Hepatocyte (in vitro differentiated cells): ENCODE results near the gene MBOAT2. TPM values are rescaled to one million over a fixed set of nuclear protein-coding genes. Genes with fewer than 3 reads are reported as not detected.

Experiments
- DNase-seq: peaks from one replicate; pipeline ENCODE4 v3.0.0-alpha.2; 2016; ENCODE audit warnings: low spot score
- H2AFZ ChIP-seq: fragments of 200-600 bp; sonication (generic); 2 replicates; pipeline ENCODE4 v1.6.0; 2016; ENCODE audit warnings: antibody characterized with exemption, mild to moderate bottlenecking
- H3K27ac ChIP-seq: fragments of 200-600 bp; sonication (generic); 2 replicates; pipeline ENCODE4 v1.5.1; 2016; ENCODE audit warnings: mild to moderate bottlenecking
- H3K27me3 ChIP-seq: fragments of 200-600 bp; sonication (generic); 2 replicates; pipeline ENCODE4 v1.6.1; 2016
- H3K36me3 ChIP-seq: fragments of 200-600 bp; sonication (generic); replicated peaks from 2 replicates; pipeline ENCODE4 v1.5.1; 2016; ENCODE audit warnings: low read depth; ENCODE audit not compliant: insufficient read depth
- H3K4me1 ChIP-seq: fragments of 200-600 bp; sonication (generic); 2 replicates; pipeline ENCODE4 v1.5.1; 2016; ENCODE audit warnings: mild to moderate bottlenecking, moderate library complexity; ENCODE audit not compliant: insufficient read depth
- H3K4me2 ChIP-seq: fragments of 200-600 bp; sonication (generic); 2 replicates; pipeline ENCODE4 v1.6.0; 2016
- H3K4me3 ChIP-seq: fragments of 200-600 bp; sonication (generic); 2 replicates; pipeline ENCODE4 v1.5.1; 2016; ENCODE audit warnings: mild to moderate bottlenecking
- H3K79me2 ChIP-seq: fragments of 200-600 bp; sonication (generic); 2 replicates; pipeline ENCODE4 v1.6.0; 2017; ENCODE audit warnings: mild to moderate bottlenecking
- H3K9me2 ChIP-seq: fragments of 200-600 bp; sonication (generic); replicated peaks from 2 replicates; pipeline ENCODE4 v1.6.0; 2017; ENCODE audit warnings: mild to moderate bottlenecking; ENCODE audit not compliant: insufficient read depth
- H3K9me3 ChIP-seq: fragments of 200-600 bp; sonication (generic); 2 replicates; pipeline ENCODE4 v1.5.1; 2016; ENCODE audit warnings: low read depth, mild to moderate bottlenecking
- H4K20me1 ChIP-seq: fragments of 200-600 bp; sonication (generic); 2 replicates; pipeline ENCODE4 v1.6.0; 2016; ENCODE audit warnings: mild to moderate bottlenecking; ENCODE audit not compliant: insufficient read depth, poor library complexity, severe bottlenecking
- EZH2 ChIP-seq: fragments of 200-600 bp; sonication (generic); IDR thresholded peaks from 2 replicates; pipeline ENCODE4 v1.6.1; 2016; ENCODE audit warnings: antibody characterized with exemption, mild to moderate bottlenecking, borderline replicate concordance
- EZH2phosphoT487 ChIP-seq: fragments of 200-600 bp; sonication (generic); IDR thresholded peaks from one replicate; pipeline ENCODE4 v1.6.1; 2018; ENCODE audit warnings: antibody characterized with exemption, mild to moderate bottlenecking, low read depth, moderate library complexity; ENCODE audit not compliant: unreplicated experiment, severe bottlenecking
- WGBS: methylation state at CpG from one replicate; pipeline ENCODE4 v1.1.6; 2016; ENCODE audit warnings: low lambda C conversion rate; ENCODE audit errors: missing lambda C conversion rate; 5-methylcytosine and 5-hydroxymethylcytosine counted together
- polyA plus RNA-seq: library from polyadenylated mRNA; unstranded; fragments of >200 nt; fragmentation: Nextera tagmentation; extraction: Ambion mirVana; gene quantifications from 2 replicates; pipeline ENCODE4 v1.2.1, GENCODE V29; 2016
- total RNA-seq: library from RNA; depleted of rRNA; stranded (reverse); fragments of >200 nt; gene quantifications from 2 replicates; pipeline ENCODE4 v1.2.3, GENCODE V29; 2014
- TF ChIP-seq, protein P1 (sequence below): fragments of 200-600 bp; sonication (generic); IDR thresholded peaks from 2 replicates; pipeline ENCODE4 v1.5.1; 2016; ENCODE audit warnings: antibody characterized with exemption, mild to moderate bottlenecking; ENCODE audit not compliant: poor library complexity

The MBOAT2 gene
- total and polyA plus RNA-seq, 2 experiments from 2014 or later, result 22.8 to 35.2 TPM

DNA sequence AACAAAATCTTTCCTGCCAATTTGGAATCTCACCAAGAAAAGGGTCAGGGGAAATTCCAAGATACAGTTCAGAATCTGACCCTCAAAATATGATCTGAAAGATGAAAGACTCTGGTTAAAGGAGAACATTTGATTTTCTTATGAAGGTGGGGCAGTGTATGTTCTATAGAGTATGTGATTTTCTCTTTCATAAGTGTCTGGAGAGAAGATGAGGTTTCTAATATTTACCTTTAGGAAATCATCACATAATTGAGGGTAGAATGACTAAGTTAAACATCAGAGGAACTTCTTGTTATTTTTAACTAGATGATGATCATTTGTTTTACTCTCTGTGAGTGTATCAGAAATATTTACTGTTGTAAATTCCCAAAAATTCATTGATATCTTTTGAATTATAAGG is 27.8 kb upstream of the MBOAT2 start:
- no peak for TF ChIP-seq EZH2phosphoT487
- no peak for TF ChIP-seq EZH2
- TF ChIP-seq, protein P1, sequence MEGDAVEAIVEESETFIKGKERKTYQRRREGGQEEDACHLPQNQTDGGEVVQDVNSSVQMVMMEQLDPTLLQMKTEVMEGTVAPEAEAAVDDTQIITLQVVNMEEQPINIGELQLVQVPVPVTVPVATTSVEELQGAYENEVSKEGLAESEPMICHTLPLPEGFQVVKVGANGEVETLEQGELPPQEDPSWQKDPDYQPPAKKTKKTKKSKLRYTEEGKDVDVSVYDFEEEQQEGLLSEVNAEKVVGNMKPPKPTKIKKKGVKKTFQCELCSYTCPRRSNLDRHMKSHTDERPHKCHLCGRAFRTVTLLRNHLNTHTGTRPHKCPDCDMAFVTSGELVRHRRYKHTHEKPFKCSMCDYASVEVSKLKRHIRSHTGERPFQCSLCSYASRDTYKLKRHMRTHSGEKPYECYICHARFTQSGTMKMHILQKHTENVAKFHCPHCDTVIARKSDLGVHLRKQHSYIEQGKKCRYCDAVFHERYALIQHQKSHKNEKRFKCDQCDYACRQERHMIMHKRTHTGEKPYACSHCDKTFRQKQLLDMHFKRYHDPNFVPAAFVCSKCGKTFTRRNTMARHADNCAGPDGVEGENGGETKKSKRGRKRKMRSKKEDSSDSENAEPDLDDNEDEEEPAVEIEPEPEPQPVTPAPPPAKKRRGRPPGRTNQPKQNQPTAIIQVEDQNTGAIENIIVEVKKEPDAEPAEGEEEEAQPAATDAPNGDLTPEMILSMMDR, result no peak
- Histone ChIP-seq H2AFZ (no peak overlapping the region), H3K9me3 (no peaks in the 10 kb centered on the region), H3K27me3 (no peaks in the 10 kb centered on the region), H3K79me2 (no peaks in the 10 kb centered on the region), H3K4me1 (peaks cover 11% of the 10 kb centered on the region), H4K20me1 (no peaks in the 10 kb centered on the region), H3K27ac (no peak overlapping the region), H3K4me3 (no peak overlapping the region), H3K36me3 (no peaks in the 10 kb centered on the region), H3K9me2 (no peaks in the 10 kb centered on the region), H3K4me2 (no peak overlapping the region)
- DNase-seq, result no peak

DNA sequence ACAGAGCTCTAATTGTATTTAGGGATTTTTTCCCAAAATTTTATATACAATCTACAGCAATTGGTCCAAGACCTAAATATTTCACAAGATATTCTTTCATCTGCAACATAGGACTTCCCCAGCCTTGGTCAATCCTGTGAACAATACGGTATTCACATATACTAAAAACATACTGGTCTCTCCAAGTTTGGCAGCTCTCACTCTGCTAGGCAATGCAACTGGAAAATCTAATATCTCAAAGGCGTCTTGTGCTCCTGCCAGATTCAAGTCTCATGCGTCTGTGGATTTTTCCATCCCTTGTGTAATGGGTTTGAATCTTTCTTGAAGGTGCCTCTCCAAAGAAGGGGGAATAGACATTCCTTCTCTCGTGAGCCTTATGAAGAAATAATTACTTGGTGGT is 27.4 kb upstream of the MBOAT2 start:
- H3K36me3 ChIP-seq, result no peaks in the 10 kb centered on the region
- no peaks in the 10 kb centered on the region for H3K9me3 ChIP-seq
- no peak for DNase-seq
- H3K79me2 ChIP-seq, result no peaks in the 10 kb centered on the region
- 76% methylated on average over 4 of the region's 4 CpGs for WGBS
- H3K4me1 ChIP-seq, result peaks cover 11% of the 10 kb centered on the region
- H4K20me1 ChIP-seq, result no peaks in the 10 kb centered on the region
- no peak overlapping the region for H3K27ac ChIP-seq
- no peaks in the 10 kb centered on the region for H3K9me2 ChIP-seq
- no peak overlapping the region for H2AFZ ChIP-seq
- H3K4me3 ChIP-seq, result no peak overlapping the region
- TF ChIP-seq, protein P1, result no peak
- TF ChIP-seq EZH2phosphoT487 (no peak), EZH2 (no peak)
- H3K27me3 ChIP-seq, result no peaks in the 10 kb centered on the region
- no peak overlapping the region for H3K4me2 ChIP-seq

DNA sequence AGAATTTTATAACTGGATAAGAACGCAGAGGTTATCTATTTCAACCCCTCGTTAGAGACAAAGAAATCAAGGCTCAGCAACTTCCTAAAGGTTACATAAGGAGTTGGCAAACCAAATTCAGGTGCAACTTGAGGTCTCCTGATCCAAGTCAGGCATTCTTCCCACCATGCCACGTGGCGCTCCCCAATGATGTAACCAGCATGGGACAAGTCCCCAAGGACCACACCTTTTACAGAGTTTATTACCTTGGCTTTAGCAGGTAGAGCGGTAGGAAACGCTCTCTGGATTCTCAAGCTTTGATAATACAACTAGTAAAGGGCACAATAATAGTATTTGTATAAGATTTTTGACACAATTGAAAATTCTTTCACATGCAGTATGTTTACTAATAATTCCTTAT is 26.7 kb upstream of the MBOAT2 start:
- no peaks in the 10 kb centered on the region for H3K27me3 ChIP-seq
- no peaks in the 10 kb centered on the region for H3K9me2 ChIP-seq
- H2AFZ ChIP-seq, result no peak overlapping the region
- TF ChIP-seq, protein P1, result no peak
- no peak for DNase-seq
- no peaks in the 10 kb centered on the region for H4K20me1 ChIP-seq
- no peaks in the 10 kb centered on the region for H3K79me2 ChIP-seq
- H3K36me3 ChIP-seq, result no peaks in the 10 kb centered on the region
- H3K27ac ChIP-seq, result no peak overlapping the region
- H3K4me3 ChIP-seq, result no peak overlapping the region
- 87% methylated on average over 6 of the region's 6 CpGs for WGBS
- peaks cover 11% of the 10 kb centered on the region for H3K4me1 ChIP-seq
- no peaks in the 10 kb centered on the region for H3K9me3 ChIP-seq
- no peak overlapping the region for H3K4me2 ChIP-seq

DNA sequence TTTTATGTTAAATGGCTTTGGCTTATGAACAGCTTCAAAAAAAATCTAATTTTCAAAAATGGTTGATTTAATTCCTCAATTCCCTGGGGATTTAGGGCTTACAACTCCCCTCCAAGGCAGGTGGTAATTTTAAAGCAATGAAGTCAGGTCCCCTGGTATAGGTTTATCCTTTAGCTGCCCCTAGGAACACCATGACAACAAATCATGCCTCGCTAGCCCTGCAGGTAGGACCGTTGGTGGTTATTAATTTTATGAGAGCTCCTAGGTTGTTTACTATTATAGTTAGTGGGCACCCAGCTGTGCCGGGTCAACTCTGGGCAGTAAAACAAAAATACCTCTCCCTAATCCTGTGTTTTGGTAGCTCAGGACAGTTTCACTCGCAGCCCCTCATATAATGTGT is 26.2 kb upstream of the MBOAT2 start:
- DNase-seq, result no peak
- WGBS, result 65% methylated on average over 4 of the region's 4 CpGs
- H3K79me2 ChIP-seq, result no peaks in the 10 kb centered on the region

More for the DNA sequence above, 26.2 kb upstream of the MBOAT2 start:
- Histone ChIP-seq H3K4me3 (no peak overlapping the region), H3K9me2 (no peaks in the 10 kb centered on the region), H3K27me3 (no peaks in the 10 kb centered on the region), H3K9me3 (no peaks in the 10 kb centered on the region), H4K20me1 (no peaks in the 10 kb centered on the region), H3K4me2 (no peak overlapping the region), H3K27ac (no peak overlapping the region), H3K4me1 (peaks cover 11% of the 10 kb centered on the region), H2AFZ (no peak overlapping the region), H3K36me3 (no peaks in the 10 kb centered on the region)
- TF ChIP-seq, protein P1, result no peak
- TF ChIP-seq EZH2phosphoT487, result no peak
- no peak for TF ChIP-seq EZH2
